Fibroblast of skin of left biceps (primary cell): ENCODE data around the gene PEX11G.

Experiments
- DNase-seq, 2 experiments: peaks; one replicate each; pipeline ENCODE4 v3.0.0-alpha.2; 2013; ENCODE audit warnings: low read depth in 2 of 2

Gene PEX11G

DNA sequence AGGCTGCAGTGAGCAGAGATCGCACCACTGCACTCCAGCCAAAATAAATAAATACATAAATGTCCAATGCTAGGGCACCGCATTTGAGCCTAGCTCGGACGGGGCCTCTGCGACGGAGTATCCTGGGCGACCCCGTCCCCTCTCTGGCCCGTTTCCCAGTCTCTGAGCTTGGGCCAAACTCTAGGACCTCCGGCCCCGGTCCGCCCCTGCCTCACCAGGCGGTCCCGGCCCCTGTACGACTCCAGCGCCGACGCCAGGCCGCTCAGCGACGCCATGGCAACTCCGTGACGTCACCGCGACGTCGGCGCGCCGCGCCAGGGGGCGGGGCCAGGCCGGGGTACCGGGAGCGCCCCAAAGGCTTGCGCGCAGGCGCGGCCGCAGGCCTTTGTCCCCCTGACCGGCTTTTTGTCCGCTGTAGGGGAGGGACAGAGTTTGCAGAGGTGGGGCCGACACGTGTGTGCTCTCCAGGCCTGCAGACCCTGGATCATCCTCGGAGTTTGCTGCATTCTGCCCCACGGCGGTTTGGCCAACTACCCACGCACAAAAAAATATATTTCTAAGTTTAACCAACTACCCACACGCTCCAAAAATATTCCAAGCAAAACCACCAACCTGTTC is at the start of gene PEX11G:
PEX11G (minus strand) TSS at position 300 of the 618 bp plus-strand sequence; CDS start at position 275, 25 bp downstream.
- peak; percentile 58 to 60 for DNase-seq

DNA sequence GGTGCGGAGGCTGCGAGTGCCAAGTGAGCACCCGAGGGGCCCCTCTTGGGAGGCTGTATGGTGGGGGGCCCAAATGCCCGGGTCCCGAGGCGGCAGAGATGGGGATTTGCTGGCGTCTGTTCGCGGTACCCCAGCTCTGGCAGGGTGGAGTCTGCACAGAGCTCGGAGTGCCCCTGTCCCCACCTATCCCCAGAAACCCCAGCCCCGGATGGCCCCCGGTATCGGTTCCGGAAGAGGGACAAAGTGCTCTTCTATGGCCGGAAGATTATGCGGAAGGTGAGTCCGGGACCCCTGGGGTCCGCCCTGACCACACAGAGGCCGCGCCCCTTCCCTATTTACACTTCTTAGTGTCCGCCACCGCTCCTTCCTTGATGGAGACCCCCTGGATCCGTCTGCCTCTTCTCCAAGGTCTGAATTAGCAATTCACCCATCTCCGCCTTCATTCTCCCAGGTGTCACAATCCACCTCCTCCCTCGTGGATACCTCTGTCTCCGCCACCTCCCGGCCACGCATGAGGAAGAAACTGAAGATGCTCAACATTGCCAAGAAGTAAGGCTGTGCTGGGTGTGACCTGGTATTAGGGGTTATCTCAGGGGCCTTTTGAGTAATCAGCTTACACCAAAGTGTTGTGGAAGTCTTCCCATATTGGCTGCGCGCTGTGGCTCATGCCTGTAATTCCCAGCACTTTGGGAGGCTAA is 47.3 kb upstream of the PEX11G start:
- DNase-seq: no peak

DNA sequence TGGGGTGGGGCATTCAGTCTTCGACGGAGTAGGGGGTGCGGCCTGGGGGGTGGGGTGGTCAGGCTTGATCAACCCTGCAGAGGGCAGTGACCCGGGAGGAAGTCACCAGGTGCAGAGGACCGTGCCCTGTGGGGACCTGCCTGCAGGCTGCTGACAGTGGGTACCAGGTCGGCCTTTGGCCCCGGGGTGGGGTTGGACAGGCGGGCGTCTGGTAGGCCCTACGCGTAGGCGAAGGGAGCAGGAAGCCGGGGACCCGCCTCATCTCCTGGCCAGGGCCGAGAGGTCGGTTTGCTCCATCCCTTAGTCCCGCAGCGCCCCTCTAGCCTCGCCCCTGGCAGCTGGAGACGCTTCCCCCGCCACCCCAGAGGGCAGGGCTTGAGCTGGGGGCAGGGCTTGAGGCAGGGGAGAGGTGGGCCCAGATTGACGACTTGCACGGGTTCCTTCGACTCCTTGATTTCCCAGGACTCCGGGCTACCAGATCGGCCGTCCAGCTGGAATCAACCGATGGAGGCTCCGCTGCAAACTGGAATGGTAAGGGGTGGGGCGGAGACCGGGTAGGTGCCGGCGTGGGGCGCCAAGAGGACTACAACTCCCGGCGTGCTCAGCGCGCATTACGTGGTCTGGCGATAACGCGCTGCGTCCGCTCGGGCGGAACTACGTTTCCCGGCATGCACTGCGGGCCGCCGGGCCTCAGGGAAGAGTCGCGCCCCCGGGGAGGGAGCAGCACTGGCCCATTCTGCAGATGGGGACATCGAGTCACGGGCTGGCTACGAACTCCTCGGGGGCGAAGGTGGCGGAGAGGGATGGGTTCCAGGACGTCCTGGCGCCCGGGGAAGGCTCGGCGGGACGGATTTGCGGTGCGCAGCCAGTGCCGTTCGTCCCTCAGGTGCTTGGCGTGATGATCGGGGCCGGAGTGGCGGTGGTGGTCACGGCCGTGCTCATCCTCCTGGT is 46.5 kb upstream of the PEX11G start, which contains the start of gene PNPLA6:
PNPLA6 (plus strand) TSS at position 671 of the 951 bp plus-strand sequence; CDS start at position 743, 72 bp downstream.
- DNase-seq: peak; percentile 73 to 79

DNA sequence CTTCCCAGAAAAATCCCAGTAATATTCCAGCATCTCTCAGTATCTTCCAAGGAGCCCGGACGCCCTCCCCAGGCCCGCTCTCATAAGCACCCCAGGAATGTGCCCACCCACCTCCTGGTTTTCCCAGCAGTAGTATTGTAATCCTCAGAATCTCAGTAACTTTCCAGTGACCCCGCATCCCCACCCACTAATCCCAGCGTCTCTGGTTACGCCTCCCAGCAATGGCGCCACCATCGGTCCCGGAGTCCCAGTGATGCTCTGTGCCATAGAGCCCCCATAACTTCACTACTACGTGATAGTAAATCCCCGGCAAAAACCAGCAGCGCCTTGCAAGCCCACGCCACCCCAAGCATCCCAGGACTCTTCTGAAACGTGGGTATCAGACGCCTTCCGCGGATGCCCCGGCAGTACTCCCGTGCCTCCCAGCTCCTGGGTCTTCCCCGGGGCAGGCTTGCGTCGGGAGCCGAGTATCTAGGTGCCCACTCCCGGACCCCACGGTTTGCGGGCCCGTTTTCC is 45.8 kb upstream of the PEX11G start:
- peak; percentile 47 to 49 for DNase-seq

DNA sequence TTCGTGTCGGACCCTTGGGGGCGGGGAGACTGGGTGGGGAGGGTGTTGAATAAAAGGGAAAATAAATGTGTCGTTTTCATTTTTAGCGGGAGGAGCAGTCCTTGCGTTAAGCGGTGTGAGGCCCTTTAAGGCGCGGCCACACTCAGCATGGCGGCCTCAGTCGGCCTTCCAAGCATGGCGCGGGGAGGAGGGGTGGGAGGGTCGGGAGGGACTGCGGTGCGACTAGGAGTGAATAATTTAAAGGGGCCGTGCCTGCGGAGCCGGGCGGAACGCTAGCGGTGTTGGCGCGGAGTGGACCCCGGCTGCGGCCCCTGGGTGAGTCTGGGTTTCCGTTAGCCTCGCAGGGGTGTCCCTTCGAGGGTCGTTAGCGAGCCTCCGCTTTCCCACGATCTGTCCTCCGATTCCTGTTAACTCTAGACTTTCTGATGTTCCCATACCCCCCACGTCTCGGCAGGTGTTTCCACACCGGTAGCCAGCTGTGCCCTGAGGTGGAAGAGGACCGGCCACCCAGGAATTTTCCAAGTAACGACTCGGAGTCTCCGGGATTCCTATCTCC is 45.2 kb upstream of the PEX11G start:
- DNase-seq: peak; percentile 60 to 63

DNA sequence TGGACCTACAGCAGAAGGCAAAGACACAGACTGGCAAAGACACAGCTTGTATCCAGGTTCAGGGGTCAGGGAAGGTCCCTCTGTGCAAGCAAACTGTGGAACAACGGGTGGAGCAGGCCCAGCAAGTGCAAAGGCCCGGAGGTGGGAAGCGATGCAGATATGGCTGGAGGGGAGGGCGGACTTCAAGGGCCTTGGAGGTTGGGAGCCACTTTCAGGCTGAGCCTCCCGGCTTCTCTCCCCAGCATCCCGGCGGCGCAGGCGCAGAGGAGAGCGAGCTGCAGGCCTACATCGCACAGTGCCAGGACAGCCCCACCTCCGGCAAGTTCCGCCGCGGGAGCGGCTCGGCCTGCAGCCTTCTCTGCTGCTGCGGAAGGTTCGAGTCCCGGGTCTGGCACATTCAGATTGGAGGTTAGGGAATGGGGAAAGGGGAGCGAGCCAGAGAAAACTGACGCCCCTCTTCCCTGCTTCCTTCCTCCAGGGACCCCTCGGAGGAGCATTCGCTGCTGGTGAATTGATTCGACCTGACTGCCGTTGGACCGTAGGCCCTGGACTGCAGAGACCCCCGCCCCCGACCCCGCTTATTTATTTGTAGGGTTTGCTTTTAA is 44.5 kb upstream of the PEX11G start:
- no peak for DNase-seq

DNA sequence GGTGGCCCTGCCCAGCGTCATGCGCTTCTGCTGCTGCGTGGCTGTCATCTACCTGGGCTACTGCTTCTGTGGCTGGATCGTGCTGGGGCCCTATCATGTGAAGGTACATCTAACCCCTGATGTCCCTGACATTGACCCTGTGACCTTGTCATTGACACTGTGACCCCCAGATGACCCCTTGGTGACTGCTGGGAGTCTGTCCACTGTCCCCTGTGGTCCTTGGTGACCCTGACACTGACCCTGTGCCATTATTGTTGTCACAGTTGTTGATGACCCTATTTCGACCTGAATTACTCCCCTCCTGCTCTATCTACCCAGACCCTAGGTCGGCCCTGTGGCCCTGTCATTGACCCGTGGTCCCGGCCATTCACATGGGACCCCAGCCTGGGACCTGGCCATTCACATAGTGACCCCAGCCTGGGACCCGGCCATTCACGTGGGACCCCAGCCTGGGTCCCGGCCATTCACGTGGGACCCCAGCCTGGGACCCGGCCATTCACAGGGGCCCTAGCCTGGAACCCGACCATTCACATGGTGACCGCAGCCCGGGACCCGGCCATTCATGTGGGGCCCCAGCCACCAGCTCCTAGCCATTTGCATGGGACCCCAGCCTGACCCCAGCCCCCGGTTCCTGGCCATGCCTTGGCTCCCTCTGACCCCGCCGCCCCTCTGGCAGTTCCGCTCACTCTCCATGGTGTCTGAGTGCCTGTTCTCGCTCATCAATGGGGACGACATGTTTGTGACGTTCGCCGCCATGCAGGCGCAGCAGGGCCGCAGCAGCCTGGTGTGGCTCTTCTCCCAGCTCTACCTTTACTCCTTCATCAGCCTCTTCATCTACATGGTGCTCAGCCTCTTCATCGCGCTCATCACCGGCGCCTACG is 41.0 kb upstream of the PEX11G start:
- no peak for DNase-seq

DNA sequence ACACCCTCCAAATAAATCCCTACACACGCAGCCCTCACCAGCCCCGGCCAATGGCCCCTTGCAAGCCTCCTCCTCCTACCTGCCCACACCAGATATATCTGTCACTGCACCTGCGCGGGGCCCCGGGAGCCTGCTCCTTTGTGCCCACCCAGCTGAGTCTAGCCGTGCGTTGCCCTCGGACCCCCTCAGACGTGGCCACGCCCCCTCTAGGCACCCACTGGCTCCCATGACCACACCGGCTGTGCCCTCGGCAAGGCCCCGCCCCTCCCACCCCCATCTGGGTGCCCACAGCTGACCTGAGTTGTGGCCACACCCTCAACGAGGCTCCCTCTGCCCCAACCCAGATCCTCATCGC is 40.4 kb upstream of the PEX11G start:
- no peak for DNase-seq

DNA sequence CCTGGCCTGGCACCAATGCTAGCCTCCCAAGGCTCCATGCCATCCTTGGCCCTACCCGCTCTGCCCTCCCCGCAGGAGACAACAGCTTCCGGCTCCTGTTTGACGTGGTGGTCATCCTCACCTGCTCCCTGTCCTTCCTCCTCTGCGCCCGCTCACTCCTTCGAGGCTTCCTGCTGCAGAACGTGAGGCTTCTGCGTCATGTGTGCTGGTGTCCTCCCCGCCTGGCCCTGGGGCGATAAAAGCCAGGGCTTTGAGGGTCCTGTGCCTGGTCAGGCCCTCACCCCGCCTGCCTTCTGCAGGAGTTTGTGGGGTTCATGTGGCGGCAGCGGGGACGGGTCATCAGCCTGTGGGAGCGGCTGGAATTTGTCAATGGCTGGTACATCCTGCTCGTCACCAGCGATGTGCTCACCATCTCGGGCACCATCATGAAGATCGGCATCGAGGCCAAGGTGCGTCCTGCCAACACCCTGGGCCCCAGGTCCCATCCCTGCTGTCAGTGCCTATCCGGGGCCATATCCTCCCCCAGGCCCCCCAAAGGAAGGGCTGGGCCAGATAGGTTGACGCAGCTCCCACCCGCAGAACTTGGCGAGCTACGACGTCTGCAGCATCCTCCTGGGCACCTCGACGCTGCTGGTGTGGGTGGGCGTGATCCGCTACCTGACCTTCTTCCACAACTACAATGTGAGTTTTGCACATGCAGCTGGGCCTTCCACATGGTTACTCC is 39.8 kb upstream of the PEX11G start:
- no peak for DNase-seq

DNA sequence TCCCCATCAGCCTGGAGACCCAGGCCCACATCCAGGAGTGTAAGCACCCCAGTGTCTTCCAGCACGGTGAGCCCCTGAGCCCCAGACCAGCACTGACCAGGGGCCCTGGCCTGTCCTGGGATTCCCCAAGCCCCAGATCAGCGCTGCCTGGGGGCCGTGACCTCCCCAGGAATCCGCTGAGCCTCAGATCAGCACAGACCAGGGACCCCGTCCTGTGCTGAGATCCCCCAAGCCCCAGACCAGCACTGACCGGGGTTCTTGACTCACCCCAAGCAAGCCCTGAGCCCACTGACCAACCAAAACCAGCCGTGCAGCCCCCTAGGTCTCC is 39.3 kb upstream of the PEX11G start:
- DNase-seq: no peak

DNA sequence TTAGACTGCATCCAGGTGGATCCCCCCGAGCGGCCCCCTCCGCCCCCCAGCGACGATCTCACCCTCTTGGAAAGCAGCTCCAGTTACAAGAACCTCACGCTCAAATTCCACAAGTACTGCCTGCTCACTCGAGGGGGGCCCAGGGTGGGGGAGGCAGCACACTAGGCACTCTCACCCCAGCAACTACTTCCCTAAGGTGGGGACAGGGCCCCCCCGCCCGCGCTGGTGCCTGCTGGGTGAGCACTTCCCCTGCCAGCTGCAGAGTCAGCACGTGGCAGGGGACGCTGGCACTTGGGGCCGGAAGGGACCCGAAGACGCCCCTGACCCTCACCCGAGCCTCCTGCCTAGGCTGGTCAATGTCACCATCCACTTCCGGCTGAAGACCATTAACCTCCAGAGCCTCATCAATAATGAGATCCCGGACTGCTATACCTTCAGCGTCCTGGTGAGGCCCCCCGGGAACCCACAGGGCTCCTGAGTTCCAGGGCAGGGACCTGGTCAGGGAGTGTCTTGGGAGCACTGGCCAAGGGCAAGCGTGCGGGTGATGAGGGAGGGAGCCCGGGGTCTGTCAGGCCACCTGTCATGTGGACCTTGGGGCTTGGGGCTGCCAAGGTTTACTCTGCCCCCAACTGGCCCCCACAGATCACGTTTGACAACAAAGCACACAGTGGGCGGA is 38.8 kb upstream of the PEX11G start:
- no peak for DNase-seq

DNA sequence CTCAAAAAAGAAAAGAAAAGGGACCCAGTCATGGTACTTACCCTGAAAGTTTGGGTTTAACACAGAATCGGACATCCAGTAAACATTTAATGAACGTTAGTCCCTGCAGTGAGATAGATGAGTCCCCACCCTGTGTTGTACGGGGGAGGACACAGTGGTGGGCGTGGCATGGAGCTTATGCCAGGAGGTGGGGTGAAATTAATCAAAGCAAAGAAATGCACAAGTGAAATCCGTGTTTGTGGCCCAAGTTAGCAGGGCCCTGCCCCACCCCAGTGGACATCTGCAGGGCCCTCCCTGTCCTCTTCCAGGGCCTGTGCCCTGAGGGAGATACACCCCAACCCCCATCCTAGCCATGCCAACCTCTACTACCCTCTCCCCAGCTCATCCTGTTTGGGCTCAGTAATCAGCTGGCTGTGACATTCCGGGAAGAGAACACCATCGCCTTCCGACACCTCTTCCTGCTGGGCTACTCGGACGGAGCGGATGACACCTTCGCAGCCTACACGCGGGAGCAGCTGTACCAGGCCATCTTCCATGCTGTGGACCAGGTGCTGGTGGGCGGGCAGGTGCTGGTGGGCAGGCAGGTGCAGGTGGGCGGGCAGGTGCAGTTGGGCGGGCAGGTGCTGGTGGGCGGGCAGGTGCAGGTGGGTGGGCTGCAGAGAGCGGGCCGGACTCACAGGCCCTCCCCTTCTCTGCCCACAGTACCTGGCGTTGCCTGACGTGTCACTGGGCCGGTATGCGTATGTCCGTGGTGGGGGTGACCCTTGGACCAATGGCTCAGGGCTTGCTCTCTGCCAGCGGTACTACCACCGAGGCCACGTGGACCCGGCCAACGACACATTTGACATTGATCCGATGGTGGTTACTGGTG is 37.5 kb upstream of the PEX11G start:
- no peak for DNase-seq

DNA sequence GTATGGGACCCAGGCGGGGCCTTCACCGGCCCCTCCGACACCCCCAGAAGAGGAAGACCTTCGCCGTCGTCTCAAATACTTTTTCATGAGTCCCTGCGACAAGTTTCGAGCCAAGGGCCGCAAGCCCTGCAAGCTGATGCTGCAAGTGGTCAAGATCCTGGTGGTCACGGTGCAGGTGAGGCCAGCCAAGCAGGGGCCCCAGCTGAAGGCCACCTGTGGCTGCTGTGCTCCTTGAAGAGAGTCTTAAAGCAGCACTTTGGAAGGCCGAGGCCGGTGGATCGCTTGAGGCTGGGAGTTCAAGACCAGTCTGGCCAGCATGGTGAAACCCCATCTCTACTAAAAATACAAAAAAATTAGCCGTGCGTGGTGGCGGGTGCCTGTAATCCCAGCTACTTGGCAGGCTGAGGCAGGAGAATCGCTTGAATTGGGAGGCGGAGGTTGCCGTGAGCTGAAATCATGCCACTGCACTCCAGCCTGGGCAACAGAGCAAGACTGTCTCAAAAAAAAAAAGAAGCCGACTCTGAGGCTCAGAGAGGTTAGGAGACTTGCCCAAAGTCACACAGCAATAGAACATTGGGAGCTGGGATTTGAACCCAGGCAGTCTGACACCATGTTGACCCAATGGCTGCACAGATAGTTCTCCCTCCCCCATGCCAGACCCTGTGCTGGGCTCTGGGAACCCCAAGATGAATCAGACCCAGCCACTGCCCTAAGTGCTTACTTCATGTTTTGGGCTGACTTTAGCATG is 36.3 kb upstream of the PEX11G start:
- no peak for DNase-seq

DNA sequence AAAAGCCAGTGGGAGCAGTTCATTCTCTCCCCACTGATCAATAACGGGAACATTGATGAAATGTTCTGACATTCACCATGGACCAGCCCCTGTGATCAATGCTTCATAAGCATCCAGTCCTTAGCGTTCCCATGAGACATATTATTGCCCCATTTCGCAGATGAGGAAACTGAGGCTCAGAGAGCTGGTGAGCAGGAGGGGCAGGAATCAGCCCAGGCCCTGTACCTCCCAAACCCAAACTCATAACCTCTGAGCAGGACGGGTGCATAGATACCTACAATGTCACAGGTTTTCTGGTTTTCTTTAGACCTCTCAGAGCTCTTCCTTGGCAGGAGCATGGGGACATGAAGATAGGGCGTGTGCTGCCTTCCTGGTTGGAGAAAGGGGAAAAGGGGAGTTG is 35.7 kb upstream of the PEX11G start:
- no peak for DNase-seq

DNA sequence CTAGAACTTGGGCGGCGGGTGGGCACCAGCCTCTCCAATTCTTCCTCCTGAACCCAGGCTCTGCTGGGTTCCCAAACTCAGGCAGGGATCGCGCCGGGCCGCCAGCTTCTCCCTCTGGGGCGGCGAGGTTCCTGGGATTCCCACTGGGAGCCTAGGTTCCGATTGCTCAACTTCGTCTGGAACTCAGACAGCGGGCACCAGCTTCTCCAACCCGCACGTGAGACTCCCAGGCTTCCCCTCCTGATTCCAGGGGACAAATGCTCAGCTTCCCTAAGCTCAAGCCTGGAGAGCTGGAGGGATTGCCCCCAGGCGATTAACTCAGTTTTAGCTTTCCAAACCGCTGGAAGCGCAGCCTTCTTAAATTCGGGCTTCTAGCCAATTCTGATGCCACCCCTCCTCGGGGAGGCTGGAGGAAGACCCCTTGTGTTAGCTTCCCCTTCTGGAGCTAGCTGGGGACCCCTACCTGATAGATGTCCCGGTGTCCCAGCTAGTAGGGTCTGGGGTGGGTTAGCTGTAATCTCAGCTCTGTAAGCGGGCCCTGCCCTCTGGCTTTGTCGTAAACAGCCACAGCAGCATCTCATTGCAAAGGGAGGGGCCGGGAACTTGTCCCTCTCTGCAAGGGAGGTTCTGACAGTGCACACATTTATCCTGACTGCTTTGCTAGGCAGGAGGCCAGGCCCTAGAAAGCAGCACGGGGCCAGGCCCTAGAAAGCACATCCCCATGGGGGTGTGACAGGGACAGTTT is 34.3 kb upstream of the PEX11G start:
- no peak for DNase-seq

DNA sequence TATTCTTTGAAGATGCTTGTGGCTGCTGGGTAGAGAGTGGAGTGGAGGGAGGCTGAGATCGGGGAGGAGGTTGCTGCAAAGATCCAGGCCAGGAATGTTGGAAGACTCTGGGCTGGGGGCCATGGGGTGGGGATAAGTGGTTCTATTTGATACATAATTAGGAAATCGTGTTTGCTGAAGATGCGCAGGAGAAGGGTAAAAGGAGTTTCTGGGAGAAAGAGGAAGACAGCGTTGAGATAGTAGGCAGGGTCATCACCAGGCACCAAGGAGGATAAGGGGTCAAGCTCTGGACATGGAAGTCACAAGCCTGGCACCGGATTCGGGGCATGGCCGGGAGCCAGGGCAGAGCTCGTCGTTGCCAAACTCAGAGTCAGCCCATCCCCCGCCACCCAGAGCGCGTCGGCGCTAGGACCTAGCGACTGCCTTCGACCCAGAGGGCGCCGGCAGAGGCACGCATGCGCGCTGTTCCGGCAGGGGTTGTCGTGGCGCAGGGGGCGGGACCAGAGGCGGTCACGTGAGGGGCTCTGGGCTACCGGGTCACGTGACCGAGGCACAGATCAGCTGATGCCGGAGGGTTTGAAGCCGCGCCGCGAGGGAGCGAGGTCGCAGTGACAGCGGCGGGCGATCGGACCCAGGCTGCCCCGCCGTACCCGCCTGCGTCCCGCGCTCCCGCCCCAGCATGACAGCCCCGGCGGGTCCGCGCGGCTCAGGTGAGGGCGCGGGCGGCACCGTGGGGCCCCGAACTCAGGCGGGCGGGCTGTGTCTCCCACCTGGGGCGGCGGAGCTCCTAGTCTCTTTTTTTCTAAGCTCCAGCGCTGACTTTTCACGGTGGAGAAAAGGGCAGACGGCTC is 33.5 kb upstream of the PEX11G start, which contains the start of gene MCOLN1:
MCOLN1 (plus strand) TSS at position 553 of the 851 bp plus-strand sequence; CDS start at position 680, 127 bp downstream.
- DNase-seq: peak; percentile 87
